ENCODE measurements around the gene PPFIA3.

The PPFIA3 gene

GRCh38 chr19:49186108-49186507 lies 66.8 kb downstream of the PPFIA3 start:
- DNase-seq = no peak

GRCh38 chr19:49188626-49189200 lies 69.4 kb downstream of the PPFIA3 start:
- DNase-seq = no peak

- no peak for DNase-seq
These were observed 69.9 kb downstream of the PPFIA3 start for GRCh38 chr19:49189259-49189658.

DNA sequence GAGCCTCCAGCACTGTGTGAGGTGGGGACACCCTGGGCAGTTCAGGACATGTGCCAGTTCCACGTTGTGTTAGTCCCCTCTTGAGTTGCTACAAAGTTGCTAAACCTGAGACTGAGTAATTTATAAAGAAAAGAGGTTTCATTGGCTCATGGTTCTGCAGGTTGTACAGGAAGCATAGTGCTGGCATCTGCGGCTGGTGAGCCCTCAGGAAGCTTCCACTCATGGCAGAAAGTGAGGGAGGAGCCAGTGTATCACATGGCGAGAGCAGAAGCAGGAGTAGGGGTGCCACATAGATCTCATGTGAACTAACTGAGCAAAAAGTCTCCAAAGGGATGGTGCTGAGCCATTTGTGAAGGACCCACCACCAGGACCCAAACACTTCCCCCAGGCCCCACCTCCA lies 71.4 kb downstream of the PPFIA3 start:
- DNase-seq = no peak

DNA sequence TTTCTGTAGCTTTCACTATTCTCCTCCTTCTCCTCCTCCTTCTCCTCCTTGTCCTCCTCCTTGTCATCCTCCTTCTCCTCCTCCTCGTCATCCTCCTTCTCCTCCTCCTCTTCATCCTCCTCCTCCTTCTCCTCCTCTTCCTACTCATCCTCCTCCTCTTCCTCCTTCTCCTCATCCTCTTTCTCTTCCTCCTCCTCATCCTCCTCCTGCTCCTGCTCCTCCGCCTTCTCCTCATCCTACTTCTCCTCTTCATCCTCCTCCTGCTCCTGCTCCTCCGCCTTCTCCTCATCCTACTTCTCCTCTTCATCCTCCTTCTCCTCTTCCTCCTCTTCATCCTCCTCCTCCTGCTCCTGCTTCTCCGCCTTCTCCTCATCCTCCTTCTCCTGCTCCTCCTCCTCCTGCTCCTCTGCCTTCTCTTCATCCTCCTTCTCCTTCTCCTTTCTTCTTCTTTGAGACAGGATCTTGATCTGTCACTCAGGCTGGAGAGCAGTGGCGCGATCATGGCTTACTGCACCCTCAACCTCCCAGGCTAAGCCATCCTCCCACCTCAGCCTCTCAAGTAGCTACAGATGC lies 74.6 kb downstream of the PPFIA3 start:
- DNase-seq = no peak

DNA sequence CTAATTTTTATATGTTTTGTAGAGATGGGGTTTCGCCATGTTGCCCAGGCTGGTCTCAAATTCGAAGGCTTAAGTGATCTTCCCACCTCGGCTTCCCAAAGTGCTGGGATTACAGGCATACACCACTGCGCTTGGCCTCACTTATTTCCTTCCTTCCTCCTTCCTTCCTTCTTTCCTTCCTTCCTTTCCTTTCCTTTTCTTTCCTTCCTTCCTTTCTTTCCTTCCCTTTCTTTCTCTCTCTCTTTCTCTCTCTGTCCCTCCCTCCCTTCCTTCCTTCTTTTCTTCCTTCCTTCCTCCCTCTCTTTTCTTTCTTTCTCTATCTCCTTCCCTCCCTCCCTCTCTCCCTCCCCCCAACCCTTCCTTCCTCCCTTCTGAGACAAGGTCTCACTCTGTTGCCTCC lies 75.1 kb downstream of the PPFIA3 start:
- DNase-seq = no peak

GRCh38 chr19:49196527-49197240 lies 77.3 kb downstream of the PPFIA3 start:
- no peak for DNase-seq

GRCh38 chr19:49200238-49200862 lies 81.0 kb downstream of the PPFIA3 start:
- no peak for DNase-seq
